ENCODE results near the gene GIPC3.
"Not testable (repeated sequence)": the region's sequence is repeated elsewhere in the genome, so short reads cannot be mapped to it uniquely, and the experiment has no call there.

GIPC3 gene

DNA sequence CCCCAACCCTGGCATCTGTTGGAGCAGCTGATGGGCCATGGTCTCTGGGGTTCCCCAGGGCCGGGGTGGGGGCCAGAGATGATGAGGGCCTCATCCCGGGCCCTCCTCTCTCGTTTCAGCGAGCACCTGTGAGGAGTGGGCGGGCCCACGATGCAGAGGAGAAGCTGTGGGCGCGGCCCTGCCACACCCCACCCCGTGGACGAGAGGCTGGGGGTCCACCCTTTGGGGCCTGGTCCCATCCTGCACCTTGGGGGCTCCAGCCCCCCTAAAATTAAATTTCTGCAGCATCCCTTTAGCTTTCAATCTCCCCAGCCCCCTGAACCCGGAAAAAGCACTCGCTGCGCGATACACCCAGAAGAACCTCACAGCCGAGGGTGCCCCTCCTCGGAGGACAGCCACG lies 6.9 kb upstream of the GIPC3 start:
- TF ChIP-seq, protein P1, sequence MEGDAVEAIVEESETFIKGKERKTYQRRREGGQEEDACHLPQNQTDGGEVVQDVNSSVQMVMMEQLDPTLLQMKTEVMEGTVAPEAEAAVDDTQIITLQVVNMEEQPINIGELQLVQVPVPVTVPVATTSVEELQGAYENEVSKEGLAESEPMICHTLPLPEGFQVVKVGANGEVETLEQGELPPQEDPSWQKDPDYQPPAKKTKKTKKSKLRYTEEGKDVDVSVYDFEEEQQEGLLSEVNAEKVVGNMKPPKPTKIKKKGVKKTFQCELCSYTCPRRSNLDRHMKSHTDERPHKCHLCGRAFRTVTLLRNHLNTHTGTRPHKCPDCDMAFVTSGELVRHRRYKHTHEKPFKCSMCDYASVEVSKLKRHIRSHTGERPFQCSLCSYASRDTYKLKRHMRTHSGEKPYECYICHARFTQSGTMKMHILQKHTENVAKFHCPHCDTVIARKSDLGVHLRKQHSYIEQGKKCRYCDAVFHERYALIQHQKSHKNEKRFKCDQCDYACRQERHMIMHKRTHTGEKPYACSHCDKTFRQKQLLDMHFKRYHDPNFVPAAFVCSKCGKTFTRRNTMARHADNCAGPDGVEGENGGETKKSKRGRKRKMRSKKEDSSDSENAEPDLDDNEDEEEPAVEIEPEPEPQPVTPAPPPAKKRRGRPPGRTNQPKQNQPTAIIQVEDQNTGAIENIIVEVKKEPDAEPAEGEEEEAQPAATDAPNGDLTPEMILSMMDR (IDR thresholded peaks at IDR 0.05; ENCODE audit: unreplicated experiment in 3 of 3), result no peak
- no peaks in the 10 kb centered on the region for H3K9me3 Mint-ChIP-seq
- peaks cover 13% of the 10 kb centered on the region for H3K36me3 Mint-ChIP-seq (ENCODE audit: low read depth)

DNA sequence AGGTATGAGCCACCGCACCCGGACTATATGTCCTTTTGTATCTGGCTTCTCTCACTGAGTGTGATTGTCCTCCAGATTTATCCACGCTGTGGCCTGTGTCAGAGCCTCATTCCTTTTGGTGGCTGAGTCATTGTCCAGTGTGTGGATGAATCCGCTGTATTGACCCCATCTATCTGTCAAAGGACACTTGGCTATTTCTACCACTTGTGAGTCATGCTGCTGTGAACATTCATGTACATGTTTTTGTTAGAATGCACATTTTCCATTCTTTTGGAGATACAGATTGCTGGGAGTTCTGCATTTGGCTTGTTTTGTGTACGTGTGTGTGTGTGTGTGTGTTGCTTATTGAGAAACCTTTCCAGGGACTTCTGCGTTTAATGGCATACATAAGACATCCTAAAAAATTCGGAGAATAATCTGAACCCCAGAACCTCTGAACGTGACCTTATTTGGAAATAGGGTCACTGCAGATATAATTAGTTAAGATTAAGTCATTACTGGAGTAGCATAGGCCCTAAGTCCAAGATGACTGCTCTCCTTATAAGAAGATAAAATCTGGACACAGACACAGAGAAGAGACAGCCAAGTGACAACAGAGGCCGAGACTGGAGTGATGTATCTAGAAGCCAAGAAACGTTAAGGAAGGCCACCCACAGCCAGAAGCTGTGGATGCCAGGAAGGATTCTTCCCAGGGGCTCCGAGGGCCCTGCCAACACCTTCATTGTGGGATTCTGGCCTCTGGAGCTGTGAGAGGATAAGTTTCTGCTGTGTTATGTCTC lies 4.9 kb upstream of the GIPC3 start:
- Mint-ChIP-seq H3K27ac (peak overlapping the region in 1 of 3 experiments; percentile 50), H3K36me3 (ENCODE audit: low read depth) (peaks cover 3% of the 10 kb centered on the region), H3K27me3 (ENCODE audit: low read depth) (peaks cover 48% of the 10 kb centered on the region), H3K4me3 (peak overlapping the region in 2 of 3 experiments; percentile 4 to 45), H3K4me1 (peaks cover 10% of the 10 kb centered on the region), H3K9me3 (no peaks in the 10 kb centered on the region)
- TF ChIP-seq, protein P1 (IDR thresholded peaks at IDR 0.05; ENCODE audit: unreplicated experiment in 3 of 3), result no peak

More for the DNA sequence above, 6.9 kb upstream of the GIPC3 start:
- Mint-ChIP-seq H3K27ac (no peak overlapping the region), H3K4me3 (peak overlapping the region in 1 of 3 experiments; percentile 33), H3K4me1 (peaks cover 15% of the 10 kb centered on the region), H3K27me3 (ENCODE audit: low read depth) (peaks cover 43% of the 10 kb centered on the region)

DNA sequence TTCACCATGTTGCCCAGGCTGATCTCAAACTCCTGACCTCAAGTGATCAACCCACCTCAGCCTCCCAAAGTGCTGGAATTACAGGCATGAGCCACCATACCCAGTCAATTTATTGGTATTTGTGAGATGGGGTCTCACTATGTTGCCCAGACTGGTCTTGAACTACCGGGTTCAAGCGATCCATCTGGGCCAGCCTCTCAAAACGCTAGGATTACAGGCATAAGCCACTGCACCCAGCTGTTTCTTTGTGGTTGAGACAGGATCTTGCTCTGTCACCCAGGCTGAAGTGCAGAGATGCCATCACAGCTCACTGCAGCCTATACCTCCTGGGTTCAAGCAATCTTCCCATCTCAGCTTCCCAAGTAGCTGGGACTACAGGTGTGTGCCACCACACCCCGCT lies 3.5 kb upstream of the GIPC3 start:
- not testable (repeated sequence) for H3K36me3 Mint-ChIP-seq (ENCODE audit: low read depth); H3K9me3 Mint-ChIP-seq; H3K4me1 Mint-ChIP-seq; H3K4me3 Mint-ChIP-seq; H3K27ac Mint-ChIP-seq
- peaks cover 57% of the 10 kb centered on the region for H3K27me3 Mint-ChIP-seq (ENCODE audit: low read depth)

DNA sequence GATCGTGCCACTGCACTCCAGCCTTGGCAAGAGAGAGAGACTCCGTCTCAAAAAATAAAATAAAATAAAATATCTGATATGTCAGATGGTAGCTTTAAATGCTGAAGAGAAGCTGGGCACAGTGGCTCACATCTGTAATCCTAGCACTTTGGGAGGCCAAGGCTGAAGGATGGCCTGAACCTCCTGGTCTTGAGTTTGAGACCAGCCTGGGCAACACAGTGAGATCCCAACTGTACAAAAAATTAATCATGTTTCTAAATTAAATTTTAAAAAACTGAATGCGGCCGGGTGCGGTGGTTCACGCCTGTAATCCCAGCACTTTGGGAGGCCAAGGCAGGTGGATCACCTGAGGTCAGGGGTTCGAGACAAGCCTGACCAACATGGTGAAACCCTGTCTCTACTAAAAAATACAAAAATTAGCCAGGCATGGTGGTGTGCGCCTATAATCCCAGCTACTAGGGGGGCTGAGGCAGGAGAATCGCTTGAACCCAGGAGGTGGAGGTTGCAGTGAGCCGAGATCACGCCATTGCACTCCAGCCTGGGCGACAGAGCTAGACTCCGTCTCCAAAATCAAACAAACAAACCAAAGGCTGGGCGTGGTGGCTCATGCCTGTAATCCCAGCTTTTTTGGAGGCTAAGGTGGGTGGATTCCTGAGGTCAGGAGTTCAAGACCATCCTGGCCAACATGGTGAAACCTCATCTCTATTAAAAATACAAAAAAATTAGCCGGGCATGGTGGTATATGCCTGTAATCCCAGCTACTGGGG lies 1.1 kb upstream of the GIPC3 start:
- H3K27me3 Mint-ChIP-seq (ENCODE audit: low read depth), result peaks cover 77% of the 10 kb centered on the region
- not testable (repeated sequence) for H3K4me1 Mint-ChIP-seq; H3K27ac Mint-ChIP-seq; H3K9me3 Mint-ChIP-seq; H3K36me3 Mint-ChIP-seq (ENCODE audit: low read depth); H3K4me3 Mint-ChIP-seq

DNA sequence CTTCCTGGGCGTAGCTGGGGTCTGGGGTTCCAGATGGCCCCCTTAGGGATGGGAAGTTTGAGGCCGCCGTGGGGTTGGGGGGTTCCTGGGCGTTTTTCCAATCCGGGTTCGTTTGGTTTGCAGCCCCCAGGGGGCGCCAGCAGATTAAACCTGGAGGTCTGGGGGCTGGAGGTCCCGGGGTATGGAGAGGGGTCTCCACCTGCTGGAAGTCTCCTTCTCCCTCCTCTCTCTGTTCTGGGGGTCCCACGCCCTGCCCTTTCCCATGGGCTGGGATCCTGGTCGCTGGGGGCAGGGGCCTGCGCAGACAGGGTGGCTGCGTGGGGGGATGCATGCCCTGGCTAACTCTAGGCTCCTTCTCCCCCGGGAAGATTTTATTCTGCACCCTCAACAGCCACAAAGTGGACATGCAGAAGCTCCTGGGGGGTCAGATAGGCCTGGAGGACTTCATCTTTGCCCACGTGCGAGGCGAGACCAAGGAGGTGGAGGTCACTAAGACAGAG lies 899 bp downstream of the GIPC3 start:
- TF ChIP-seq, protein P1 (IDR thresholded peaks at IDR 0.05; ENCODE audit: unreplicated experiment in 3 of 3), result peak; percentile 31 to 50 (median 34)
- Mint-ChIP-seq H3K27me3 (ENCODE audit: low read depth) (peaks cover 63% of the 10 kb centered on the region), H3K4me3 (no peak overlapping the region)

DNA sequence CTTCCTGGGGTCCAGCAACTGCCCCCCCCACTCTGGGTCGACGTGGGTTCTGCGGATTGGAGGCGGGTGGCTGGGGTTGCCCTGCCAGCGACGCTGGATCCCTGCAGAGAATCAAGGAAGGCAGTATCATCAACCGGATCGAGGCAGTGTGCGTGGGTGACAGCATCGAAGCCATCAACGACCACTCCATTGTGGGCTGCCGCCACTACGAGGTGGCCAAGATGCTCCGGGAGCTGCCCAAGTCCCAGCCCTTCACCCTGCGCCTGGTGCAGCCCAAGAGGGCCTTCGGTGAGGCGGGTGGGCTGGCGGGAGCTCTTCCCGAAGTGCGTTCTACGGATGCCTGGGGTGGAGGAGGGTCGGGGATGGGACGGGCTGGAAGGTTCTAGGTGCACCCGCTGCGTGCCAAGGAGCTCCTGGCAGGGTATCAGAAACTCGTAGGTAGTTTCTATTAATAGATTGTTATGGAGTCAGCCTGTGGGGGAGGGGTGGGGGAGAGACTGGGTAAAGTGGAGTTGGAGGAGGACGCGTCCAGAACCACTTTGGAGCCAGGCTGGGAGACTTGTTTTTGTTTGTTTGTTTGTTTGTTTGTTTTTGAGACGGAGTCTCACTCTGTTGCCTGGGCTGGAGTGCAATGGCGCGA lies 1.5 kb downstream of the GIPC3 start:
- Mint-ChIP-seq H3K4me1 (no peaks in the 10 kb centered on the region), H3K9me3 (peaks cover 4% of the 10 kb centered on the region), H3K27me3 (ENCODE audit: low read depth) (peaks cover 69% of the 10 kb centered on the region), H3K4me3 (no peak overlapping the region), H3K27ac (no peak overlapping the region), H3K36me3 (ENCODE audit: low read depth) (no peaks in the 10 kb centered on the region)
- TF ChIP-seq, protein P1 (IDR thresholded peaks at IDR 0.05; ENCODE audit: unreplicated experiment in 3 of 3), result no peak

More for the DNA sequence above, 899 bp downstream of the GIPC3 start:
- Mint-ChIP-seq H3K9me3 (peaks cover 4% of the 10 kb centered on the region), H3K4me1 (no peaks in the 10 kb centered on the region), H3K27ac (no peak overlapping the region), H3K36me3 (ENCODE audit: low read depth) (no peaks in the 10 kb centered on the region)

Data from nephron (organoid).